Natural killer cell (primary cell): ENCODE measurements around the gene FBP1. TPM values are rescaled to one million over a fixed set of nuclear protein-coding genes. Genes with fewer than 3 reads are reported as not detected.

Source experiments
- ATAC-seq, 3 donors: fragments of 150-1000 bp in 2 of 3; fragments of 200-7000 bp in 1 of 3; cut with Tn5 transposase; 1 replicate in 1 of 3; 2 replicates in 2 of 3; pipeline ENCODE4 v1.10.0; 2021; ENCODE audit warnings: mild to moderate bottlenecking in 2 of 3, moderate library complexity in 2 of 3
- DNase-seq, 2 donors: peaks; one replicate each; pipeline versions ENCODE4 v3.0.0 to v3.0.0-alpha.2; 2013 to 2021; ENCODE audit warnings: mixed read lengths in 1 of 2
- H3K27ac ChIP-seq: one replicate; pipeline ENCODE4 v1.5.1; 2013; ENCODE audit warnings: mild to moderate bottlenecking, low read length
- H3K27me3 ChIP-seq: one replicate; pipeline ENCODE4 v1.6.1; 2013; ENCODE audit warnings: low read length; ENCODE audit not compliant: control insufficient read depth, insufficient read depth
- H3K36me3 ChIP-seq: one replicate; pipeline ENCODE4 v1.6.1; 2013; ENCODE audit warnings: low read length; ENCODE audit not compliant: control insufficient read depth, insufficient read depth
- H3K4me1 ChIP-seq: one replicate; pipeline ENCODE4 v1.6.1; 2013; ENCODE audit warnings: low read length; ENCODE audit not compliant: control insufficient read depth, insufficient read depth
- H3K4me3 ChIP-seq: one replicate; pipeline ENCODE4 v1.5.1; 2013; ENCODE audit warnings: low read length
- H3K9me3 ChIP-seq: one replicate; pipeline ENCODE4 v1.6.1; 2013; ENCODE audit warnings: low read length; ENCODE audit not compliant: control insufficient read depth, insufficient read depth
- H3K27ac Mint-ChIP-seq, 2 donors: one replicate each; pipeline ENCODE4 v1.8.0; 2022; ENCODE audit warnings: mild to moderate bottlenecking in 2 of 2, mixed read lengths in 2 of 2, moderate library complexity in 1 of 2
- H3K27me3 Mint-ChIP-seq, 2 donors: one replicate each; pipeline ENCODE4 v1.8.0; 2022; ENCODE audit warnings: low read depth in 2 of 2, mixed read lengths in 2 of 2
- H3K36me3 Mint-ChIP-seq: one replicate; pipeline ENCODE4 v1.8.0; 2022; ENCODE audit warnings: mixed read lengths
- H3K4me1 Mint-ChIP-seq, 2 donors: one replicate each; pipeline ENCODE4 v1.8.0; 2022; ENCODE audit warnings: mixed read lengths in 2 of 2
- H3K4me3 Mint-ChIP-seq: one replicate; pipeline ENCODE4 v1.8.0; 2022; ENCODE audit warnings: mild to moderate bottlenecking, moderate library complexity, mixed read lengths
- H3K9me3 Mint-ChIP-seq, 2 donors: one replicate each; pipeline ENCODE4 v1.8.0; 2022; ENCODE audit warnings: mixed read lengths in 2 of 2
- CTCF ChIP-seq: fragments of 200-600 bp; IDR thresholded peaks from one replicate; pipeline ENCODE4 v1.8.0; 2022; ENCODE audit warnings: antibody characterized with exemption
- WGBS: methylation state at CpG from one replicate; pipeline ENCODE4 v1.1.7; 2013; ENCODE audit warnings: missing lambda C conversion rate; ENCODE audit not compliant: insufficient coverage; 5-methylcytosine and 5-hydroxymethylcytosine counted together
- intact Hi-C: fragments of 100-400 bp; cut with micrococcal nuclease; formaldehyde crosslinking; loops from one replicate; pipeline ENCODE4 v1.14.2; 2022
- total RNA-seq, 4 donors: library from RNA; stranded (reverse); fragments of 120-200 nt in 1 of 4; gene quantifications; one replicate each; pipeline versions ENCODE4 v1.2.3 to v1.2.4, GENCODE V29; 2013 to 2022

The FBP1 gene
- total RNA-seq, 3 donors from 2014 or later (not counting 1 experiment from before 2014, with no cell fraction given) = 14.0 to 17.0 (median 15.5) TPM

- no peak for TF ChIP-seq CTCF
- WGBS = 87% methylated on average over 14 of the region's 14 CpGs
- no peak for DNase-seq
- Histone ChIP-seq H3K27ac (no peak overlapping the region), H3K36me3 (no peaks in the 10 kb centered on the region), H3K4me3 (no peak overlapping the region), H3K4me1 (no peaks in the 10 kb centered on the region), H3K9me3 (no peaks in the 10 kb centered on the region), H3K27me3 (no peaks in the 10 kb centered on the region)
- no peak for ATAC-seq
- H3K27me3 Mint-ChIP-seq = peaks cover 18 to 19% of the 10 kb centered on the region in 2 donors
- no peak overlapping the region for H3K27ac Mint-ChIP-seq
- H3K4me3 Mint-ChIP-seq = no peak overlapping the region
- intact Hi-C loops = no loop called here
- H3K4me1 Mint-ChIP-seq = peaks cover 7 to 13% of the 10 kb centered on the region in 2 donors
- no peaks in the 10 kb centered on the region for H3K36me3 Mint-ChIP-seq
- no peaks in the 10 kb centered on the region for H3K9me3 Mint-ChIP-seq
Observed at GRCh38 chr9:94666364-94667099, 27.2 kb upstream of the FBP1 start.

- Histone ChIP-seq H3K27me3 (no peaks in the 10 kb centered on the region), H3K36me3 (no peaks in the 10 kb centered on the region), H3K9me3 (no peaks in the 10 kb centered on the region), H3K27ac (no peak overlapping the region), H3K4me1 (no peaks in the 10 kb centered on the region), H3K4me3 (no peak overlapping the region)
- no peak for TF ChIP-seq CTCF
- Mint-ChIP-seq H3K4me1 (peaks cover 7 to 13% of the 10 kb centered on the region in 2 donors), H3K36me3 (no peaks in the 10 kb centered on the region), H3K4me3 (no peak overlapping the region), H3K27ac (no peak overlapping the region), H3K9me3 (no peaks in the 10 kb centered on the region), H3K27me3 (peaks cover 18 to 19% of the 10 kb centered on the region in 2 donors)
- WGBS = 93% methylated on average over 3 of the region's 3 CpGs
- intact Hi-C loops = no loop called here
- ATAC-seq (no peak), DNase-seq (no peak)
Observed at GRCh38 chr9:94665613-94666012, 26.3 kb upstream of the FBP1 start.

GRCh38 chr9:94664801-94665200 lies 25.5 kb upstream of the FBP1 start:
- peaks cover 7 to 13% of the 10 kb centered on the region in 2 donors for H3K4me1 Mint-ChIP-seq
- H3K9me3 ChIP-seq = no peaks in the 10 kb centered on the region
- no peak overlapping the region for H3K27ac Mint-ChIP-seq
- DNase-seq (no peak), ATAC-seq (no peak)
- intact Hi-C loops = no loop called here
- no peak for TF ChIP-seq CTCF
- no peaks in the 10 kb centered on the region for H3K4me1 ChIP-seq
- H3K4me3 Mint-ChIP-seq = no peak overlapping the region
- H3K36me3 Mint-ChIP-seq = no peaks in the 10 kb centered on the region
- H3K9me3 Mint-ChIP-seq = no peaks in the 10 kb centered on the region
- peaks cover 18 to 19% of the 10 kb centered on the region in 2 donors for H3K27me3 Mint-ChIP-seq
- no peaks in the 10 kb centered on the region for H3K36me3 ChIP-seq
- no peaks in the 10 kb centered on the region for H3K27me3 ChIP-seq
- no peak overlapping the region for H3K27ac ChIP-seq
- WGBS = 92% methylated on average over 2 of the region's 2 CpGs
- H3K4me3 ChIP-seq = no peak overlapping the region

GRCh38 chr9:94663640-94664039 lies 24.3 kb upstream of the FBP1 start:
- intact Hi-C loops = no loop called here
- WGBS = 88% methylated on average over 3 of the region's 3 CpGs

More at GRCh38 chr9:94663640-94664039, 24.3 kb upstream of the FBP1 start:
- no peak overlapping the region for H3K27ac Mint-ChIP-seq
- no peak overlapping the region for H3K4me3 ChIP-seq
- H3K36me3 ChIP-seq = no peaks in the 10 kb centered on the region
- no peak for TF ChIP-seq CTCF
- H3K4me1 ChIP-seq = no peaks in the 10 kb centered on the region
- no peaks in the 10 kb centered on the region for H3K9me3 Mint-ChIP-seq
- DNase-seq = no peak
- H3K27ac ChIP-seq = no peak overlapping the region
- H3K27me3 Mint-ChIP-seq = peaks cover 16 to 18% of the 10 kb centered on the region in 2 donors
- H3K36me3 Mint-ChIP-seq = no peaks in the 10 kb centered on the region
- peaks cover under 1 to 1% of the 10 kb centered on the region in 2 donors for H3K4me1 Mint-ChIP-seq
- no peaks in the 10 kb centered on the region for H3K9me3 ChIP-seq
- H3K27me3 ChIP-seq = no peaks in the 10 kb centered on the region
- H3K4me3 Mint-ChIP-seq = no peak overlapping the region
- ATAC-seq = no peak
